A549 treated with ZK216348 at 1 μM for 4 hours (cell line): ENCODE measurements around the gene XKR7. TPM values are rescaled to one million over a fixed set of nuclear protein-coding genes. Genes with fewer than 3 reads are reported as not detected.

Experiments
- total RNA-seq: library from RNA; stranded (reverse); fragments of 200-300 nt; extraction: Qiagen RNA extraction; gene quantifications from 5 replicates; pipeline ENCODE4 v1.2.3, GENCODE V29; 2022; ENCODE audit warnings: low read depth

Gene XKR7
- 0.02 to 0.03 TPM in 2 of 5 replicates, not detected in the others for total RNA-seq

GRCh38 chr20:31967830-31968249 lies at the start of gene XKR7:
TSS of gene XKR7 (plus strand) at chr20:31968151. CDS start at chr20:31968176, 25 bp downstream.

GRCh38 chr20:31951530-31952453 lies 16.2 kb upstream of the XKR7 start, which contains the start of gene PDRG1:
TSS of gene PDRG1 (minus strand) at chr20:31952046. CDS start at chr20:31951961, 85 bp downstream.

GRCh38 chr20:32010101-32010500 lies 42.1 kb downstream of the XKR7 start, which contains the start of gene CCM2L:
TSS of gene CCM2L (plus strand) at chr20:32010438. CDS start at chr20:32010455, 17 bp downstream.

GRCh38 chr20:32052090-32052777 lies 84.3 kb downstream of the XKR7 start, which contains the start of gene HCK:
TSS of gene HCK (plus strand) at chr20:32052242.

Other genes with a start within 250 kb of the XKR7 start
- 242 to 268 TPM (median 253 TPM) in 5 replicates for gene BCL2L1, start 245.3 kb upstream of the XKR7 start, total RNA-seq
- 104 to 134 TPM (median 106 TPM) in 5 replicates for gene TPX2, start 228.9 kb upstream of the XKR7 start, total RNA-seq
- gene MYLK2, start 148.8 kb upstream of the XKR7 start, total RNA-seq = 0.22 to 1.2 TPM (median 0.55 TPM) in 5 replicates
- 0.40 to 1.1 TPM (median 0.76 TPM) in 4 of 5 replicates, not detected in the other for gene FOXS1, start 122.5 kb upstream of the XKR7 start, total RNA-seq
- gene DUSP15, start 97.6 kb upstream of the XKR7 start, total RNA-seq = 0.62 to 1.3 TPM (median 0.90 TPM) in 5 replicates
- 0.13 TPM in 1 of 5 replicates, not detected in the others for gene TTLL9, start 97.5 kb upstream of the XKR7 start, total RNA-seq
- 29.0 to 39.8 TPM (median 32.4 TPM) in 5 replicates for gene PDRG1, start 16.1 kb upstream of the XKR7 start, total RNA-seq
- gene CCM2L, start 42.3 kb downstream of the XKR7 start, total RNA-seq = 0.28 to 0.88 TPM (median 0.41 TPM) in 5 replicates
- gene HCK, start 84.1 kb downstream of the XKR7 start, total RNA-seq = 0.07 to 0.14 TPM in 2 of 5 replicates, not detected in the others
- gene TM9SF4, start 141.6 kb downstream of the XKR7 start, total RNA-seq = 27.2 to 41.0 TPM (median 36.2 TPM) in 5 replicates
- gene PLAGL2, start 239.6 kb downstream of the XKR7 start, total RNA-seq = 11.8 to 14.9 TPM (median 13.2 TPM) in 5 replicates
- 33.3 to 43.8 TPM (median 42.9 TPM) in 5 replicates for gene POFUT1, start 239.7 kb downstream of the XKR7 start, total RNA-seq